AG10803 (cell line): Measurements from ENCODE around the gene DPP4.

ENCODE experiments used
- DNase-seq: peaks from one replicate; pipeline ENCODE4 v3.0.0; 2010; ENCODE audit warnings: low read depth
- H3K4me3 ChIP-seq: 2 replicates; pipeline ENCODE4 v1.5.1; 2011; ENCODE audit warnings: mild to moderate bottlenecking, low read length, control low read depth
- TF ChIP-seq, protein P1 (sequence below): conservative IDR thresholded peaks from 2 replicates; pipeline ENCODE4 v1.5.1; 2011; ENCODE audit warnings: mild to moderate bottlenecking, low read length, control low read depth, inconsistent platforms

The DPP4 gene

GRCh38 chr2:161994761-161995520 lies 79.1 kb downstream of the DPP4 start:
- DNase-seq: no peak

GRCh38 chr2:161992531-161992930 lies 81.5 kb downstream of the DPP4 start:
- TF ChIP-seq, protein P1, sequence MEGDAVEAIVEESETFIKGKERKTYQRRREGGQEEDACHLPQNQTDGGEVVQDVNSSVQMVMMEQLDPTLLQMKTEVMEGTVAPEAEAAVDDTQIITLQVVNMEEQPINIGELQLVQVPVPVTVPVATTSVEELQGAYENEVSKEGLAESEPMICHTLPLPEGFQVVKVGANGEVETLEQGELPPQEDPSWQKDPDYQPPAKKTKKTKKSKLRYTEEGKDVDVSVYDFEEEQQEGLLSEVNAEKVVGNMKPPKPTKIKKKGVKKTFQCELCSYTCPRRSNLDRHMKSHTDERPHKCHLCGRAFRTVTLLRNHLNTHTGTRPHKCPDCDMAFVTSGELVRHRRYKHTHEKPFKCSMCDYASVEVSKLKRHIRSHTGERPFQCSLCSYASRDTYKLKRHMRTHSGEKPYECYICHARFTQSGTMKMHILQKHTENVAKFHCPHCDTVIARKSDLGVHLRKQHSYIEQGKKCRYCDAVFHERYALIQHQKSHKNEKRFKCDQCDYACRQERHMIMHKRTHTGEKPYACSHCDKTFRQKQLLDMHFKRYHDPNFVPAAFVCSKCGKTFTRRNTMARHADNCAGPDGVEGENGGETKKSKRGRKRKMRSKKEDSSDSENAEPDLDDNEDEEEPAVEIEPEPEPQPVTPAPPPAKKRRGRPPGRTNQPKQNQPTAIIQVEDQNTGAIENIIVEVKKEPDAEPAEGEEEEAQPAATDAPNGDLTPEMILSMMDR: no peak
- no peak for DNase-seq
- H3K4me3 ChIP-seq: no peak overlapping the region

More at GRCh38 chr2:161994761-161995520, 79.1 kb downstream of the DPP4 start:
- no peak overlapping the region for H3K4me3 ChIP-seq
- TF ChIP-seq, protein P1: no peak

DNA sequence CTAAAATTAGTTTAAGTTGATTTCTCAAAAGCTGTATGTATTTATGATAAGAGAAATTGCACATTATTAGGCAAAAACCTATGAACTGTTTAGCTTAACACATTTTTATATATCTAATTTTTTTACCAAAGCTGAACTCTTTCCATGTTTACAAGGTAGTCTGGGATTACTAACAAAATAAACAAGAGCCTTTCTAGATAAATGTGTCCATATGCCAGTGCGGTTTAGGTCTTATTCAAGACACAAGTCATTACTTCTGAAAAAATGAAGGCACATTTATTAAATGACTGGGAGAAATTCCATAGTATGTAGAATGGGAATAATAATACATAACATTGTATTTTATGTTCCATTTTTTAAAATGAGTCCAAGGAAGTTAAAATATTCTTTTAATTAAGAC lies 82.0 kb downstream of the DPP4 start:
- no peak overlapping the region for H3K4me3 ChIP-seq
- TF ChIP-seq, protein P1: no peak

DNA sequence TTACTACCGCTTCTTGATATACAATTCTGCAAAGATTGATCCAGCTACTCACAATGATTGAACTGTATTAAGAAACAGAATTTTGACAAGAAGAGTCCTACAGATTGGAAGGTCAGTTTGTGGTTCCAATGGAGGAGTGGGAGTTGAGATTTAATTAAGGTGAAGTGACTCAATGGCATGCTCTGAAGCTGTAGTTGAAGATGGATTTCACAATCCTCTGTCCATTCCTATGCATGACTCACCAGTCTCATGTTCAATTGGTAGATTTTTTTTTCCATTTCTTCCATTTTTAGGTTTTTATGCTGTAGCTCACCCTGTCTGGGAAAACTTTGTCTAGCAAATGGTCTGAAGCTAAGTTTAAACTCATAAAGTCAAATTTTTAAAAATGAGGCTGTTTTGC lies 83.3 kb downstream of the DPP4 start:
- H3K4me3 ChIP-seq: no peak overlapping the region
- TF ChIP-seq, protein P1: no peak
- peak; percentile 89 for DNase-seq

More for the DNA sequence above, 82.0 kb downstream of the DPP4 start:
- no peak for DNase-seq

DNA sequence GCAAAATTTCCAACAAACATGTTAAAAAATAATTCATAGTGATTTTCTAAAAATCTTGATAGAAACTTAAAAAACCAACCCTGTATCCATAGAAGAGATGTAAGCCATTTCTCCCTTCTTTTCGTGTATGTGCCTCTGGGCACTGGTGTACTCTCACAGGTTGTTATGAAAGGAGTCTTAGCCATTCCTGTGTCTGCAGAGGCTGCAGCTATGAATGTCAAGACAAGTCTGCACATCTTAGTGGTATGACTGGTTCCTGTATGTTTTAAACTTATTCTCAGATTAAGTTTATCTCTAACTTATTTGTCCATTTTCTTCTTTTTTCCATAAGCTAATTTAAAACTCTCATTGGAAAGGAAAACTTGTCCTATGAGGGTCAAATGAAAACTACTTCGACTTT lies 84.0 kb downstream of the DPP4 start:
- no peak overlapping the region for H3K4me3 ChIP-seq
- TF ChIP-seq, protein P1: no peak
- no peak for DNase-seq

- H3K4me3 ChIP-seq: no peak overlapping the region
- no peak for DNase-seq
- TF ChIP-seq, protein P1: no peak; the same call in 1 of the 2 replicates
Measured at GRCh38 chr2:161988589-161988988, 85.4 kb downstream of the DPP4 start.

DNA sequence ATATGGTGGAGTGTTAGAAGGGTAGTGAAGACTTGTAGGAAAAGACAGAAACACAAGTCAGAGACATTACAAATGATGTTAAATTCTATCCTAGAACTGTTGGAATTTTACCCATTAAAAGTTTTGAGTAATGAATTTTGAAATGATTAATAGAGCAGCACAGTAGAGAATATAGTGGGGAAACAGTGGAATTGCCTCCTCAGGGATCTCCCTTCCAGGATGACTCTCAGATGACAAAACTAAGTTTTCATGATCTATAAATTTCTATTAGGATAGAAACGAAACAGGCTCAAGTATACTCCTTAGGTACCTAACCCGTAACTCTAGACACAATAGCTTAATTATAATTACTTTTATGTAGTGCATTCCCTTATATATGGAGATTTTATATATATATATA lies 86.7 kb downstream of the DPP4 start:
- no peak for DNase-seq
- H3K4me3 ChIP-seq: no peak overlapping the region
- TF ChIP-seq, protein P1: no peak
